NB4 (cell line): Measurements from ENCODE around the gene ARHGAP18.
A peak's percentile ranks its signal among the peaks of the same experiment; 100 is the strongest.

ENCODE experiments used
- DNase-seq: peaks from one replicate; pipeline ENCODE4 v3.0.0; 2010; ENCODE audit warnings: low read depth
- H3K4me3 ChIP-seq: one replicate; pipeline ENCODE4 v1.5.1; 2011; ENCODE audit warnings: mild to moderate bottlenecking, low read depth, low read length, moderate library complexity
- CTCF ChIP-seq: IDR thresholded peaks from one replicate; pipeline ENCODE4 v1.5.1; 2012; ENCODE audit warnings: low read depth, low read length
- MAX ChIP-seq: IDR thresholded peaks from 2 replicates; pipeline ENCODE4 v1.6.1; 2011; ENCODE audit warnings: low read depth, low read length
- MYC ChIP-seq: IDR thresholded peaks from 2 replicates; pipeline ENCODE4 v1.6.1; 2011; ENCODE audit warnings: low read depth, low read length
- POLR2A ChIP-seq: IDR thresholded peaks from 2 replicates; pipeline ENCODE4 v1.6.1; 2011; ENCODE audit warnings: mild to moderate bottlenecking; ENCODE audit not compliant: insufficient read length; ENCODE audit errors: extremely low read depth

Gene ARHGAP18

GRCh38 chr6:129605095-129605494 is 104.9 kb downstream of the ARHGAP18 start:
- TF ChIP-seq POLR2A, result no peak
- TF ChIP-seq MAX, result no peak
- TF ChIP-seq MYC, result no peak
- TF ChIP-seq CTCF, result no peak
- no peak for DNase-seq
- H3K4me3 ChIP-seq, result no peak overlapping the region

- no peak for DNase-seq
- no peak overlapping the region for H3K4me3 ChIP-seq
- TF ChIP-seq MAX (no peak), CTCF (no peak), MYC (no peak), POLR2A (no peak)
Measured at GRCh38 chr6:129604321-129604720, 105.7 kb downstream of the ARHGAP18 start.

- no peak for DNase-seq
- H3K4me3 ChIP-seq, result no peak overlapping the region
- TF ChIP-seq POLR2A (no peak), MYC (no peak), MAX (no peak), CTCF (no peak)
Measured at GRCh38 chr6:129603741-129604140, 106.2 kb downstream of the ARHGAP18 start.

GRCh38 chr6:129601323-129601722 is 108.7 kb downstream of the ARHGAP18 start:
- H3K4me3 ChIP-seq, result no peak overlapping the region
- TF ChIP-seq MYC, result no peak
- no peak for DNase-seq

- no peak for DNase-seq
- no peak for TF ChIP-seq CTCF
- TF ChIP-seq MAX, result no peak
- no peak for TF ChIP-seq MYC
- TF ChIP-seq POLR2A, result no peak
- no peak overlapping the region for H3K4me3 ChIP-seq
Measured at GRCh38 chr6:129599467-129599866, 110.5 kb downstream of the ARHGAP18 start.

- no peak overlapping the region for H3K4me3 ChIP-seq
- DNase-seq, result peak; percentile 78
- no peak for TF ChIP-seq POLR2A
- peak; percentile 59 for TF ChIP-seq CTCF
- 0 out of 2 replicates have a peak, but pooled peaks have one; percentile 7 for TF ChIP-seq MAX
Measured at GRCh38 chr6:129598244-129599187, 111.5 kb downstream of the ARHGAP18 start.
